ENCODE data around the gene POLR2E. TPM values are rescaled to one million over a fixed set of nuclear protein-coding genes. Genes with fewer than 3 reads are reported as not detected.

Gene POLR2E
- total and polyA plus RNA-seq, 4 donors: 53.1 to 221 (median 156) TPM

DNA sequence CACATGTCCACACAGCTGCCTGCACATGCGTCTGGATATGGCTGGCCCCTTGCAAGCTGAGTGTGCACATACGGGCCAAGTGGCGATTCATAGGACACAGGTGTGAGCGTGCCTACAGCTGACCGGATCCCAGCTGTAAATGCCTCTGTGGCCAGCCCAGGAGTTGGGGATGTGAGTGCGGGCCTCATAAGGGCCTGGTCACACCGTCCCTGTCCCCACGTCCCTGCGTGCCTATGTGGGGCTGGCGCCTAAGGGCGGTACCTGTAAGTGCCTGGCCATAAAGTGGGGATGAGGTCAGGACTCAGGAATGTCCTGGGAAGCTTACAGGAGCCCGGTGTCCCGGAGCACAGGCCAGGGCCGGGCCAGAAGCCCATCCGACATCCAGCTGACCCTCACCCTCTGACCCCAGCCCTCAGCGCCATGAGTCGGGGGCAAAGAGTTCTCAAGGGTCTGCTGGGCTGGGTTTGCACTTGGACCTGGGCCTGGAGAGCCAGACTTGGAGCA is 29.5 kb downstream of the POLR2E start:
- H3K9me3 ChIP-seq (ENCODE audit: control insufficient read depth, insufficient read depth, low read length): no peaks in the 10 kb centered on the region
- 58% methylated on average over 17 of the region's 17 CpGs for WGBS (ENCODE audit: insufficient coverage)
- peaks cover 67% of the 10 kb centered on the region for H3K27me3 ChIP-seq (ENCODE audit: control insufficient read depth, insufficient read depth, low read length)
- peaks cover 28% of the 10 kb centered on the region for H3K4me1 ChIP-seq (ENCODE audit: control insufficient read depth, insufficient read depth, low read length)
- H3K36me3 ChIP-seq (ENCODE audit: control insufficient read depth, insufficient read depth, low read length): peaks cover 15% of the 10 kb centered on the region
- no peak for DNase-seq (ENCODE audit: low read depth in 4 of 6, low spot score in 6 of 6)
- H3K4me3 ChIP-seq (ENCODE audit: low read depth, low read length): no peak overlapping the region
- H3K27ac ChIP-seq (ENCODE audit: low read depth, low read length): no peak overlapping the region

DNA sequence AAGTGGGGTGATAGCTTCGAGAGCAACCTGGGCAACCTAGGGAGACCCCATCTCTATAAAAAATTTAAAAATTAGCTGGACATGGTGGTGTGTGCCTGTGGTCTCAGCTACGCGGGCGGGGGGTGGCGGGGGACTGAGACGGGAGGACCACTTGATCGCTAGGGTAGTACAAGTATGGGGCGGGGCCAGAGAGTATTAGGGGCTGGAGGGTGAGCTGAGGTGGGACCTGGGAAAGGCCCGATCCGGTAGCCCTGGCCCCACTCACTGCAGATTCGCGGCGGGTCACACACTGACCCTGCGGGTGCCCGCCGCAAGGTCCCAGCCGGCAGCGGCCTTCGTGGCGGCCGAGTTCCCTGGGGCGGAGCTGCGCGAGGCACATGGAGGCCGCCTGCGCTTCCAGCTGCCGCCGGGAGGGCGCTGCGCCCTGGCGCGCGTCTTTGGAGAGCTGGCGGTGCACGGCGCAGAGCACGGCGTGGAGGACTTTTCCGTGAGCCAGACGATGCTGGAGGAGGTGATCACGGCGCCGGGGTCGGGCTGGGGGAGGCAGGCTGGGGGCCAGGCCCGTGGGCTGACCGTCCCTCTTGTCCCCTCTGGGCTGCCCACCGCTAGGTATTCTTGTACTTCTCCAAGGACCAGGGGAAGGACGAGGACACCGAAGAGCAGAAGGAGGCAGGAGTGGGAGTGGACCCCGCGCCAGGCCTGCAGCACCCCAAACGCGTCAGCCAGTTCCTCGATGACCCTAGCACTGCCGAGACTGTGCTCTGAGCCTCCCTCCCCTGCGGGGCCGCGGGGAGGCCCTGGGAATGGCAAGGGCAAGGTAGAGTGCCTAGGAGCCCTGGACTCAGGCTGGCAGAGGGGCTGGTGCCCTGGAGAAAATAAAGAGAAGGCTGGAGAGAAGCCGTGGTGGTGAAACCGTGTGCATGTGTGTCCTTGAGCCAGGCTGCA is 30.2 kb downstream of the POLR2E start:
- 8% methylated on average over 59 of the region's 60 CpGs for whole genome bisulfite sequencing (ENCODE audit: insufficient coverage)
- H3K27ac ChIP-seq (ENCODE audit: low read depth, low read length): no peak overlapping the region
- H3K4me3 ChIP-seq (ENCODE audit: low read depth, low read length): no peak overlapping the region
- peak in 3 of 6 donors; percentile 7 to 63 (median 56) for DNase-seq (ENCODE audit: low read depth in 4 of 6, low spot score in 6 of 6)
- H3K27me3 ChIP-seq (ENCODE audit: control insufficient read depth, insufficient read depth, low read length): peaks cover 60% of the 10 kb centered on the region
- H3K4me1 ChIP-seq (ENCODE audit: control insufficient read depth, insufficient read depth, low read length): peaks cover 27% of the 10 kb centered on the region
- peaks cover 15% of the 10 kb centered on the region for H3K36me3 ChIP-seq (ENCODE audit: control insufficient read depth, insufficient read depth, low read length)
- no peaks in the 10 kb centered on the region for H3K9me3 ChIP-seq (ENCODE audit: control insufficient read depth, insufficient read depth, low read length)

DNA sequence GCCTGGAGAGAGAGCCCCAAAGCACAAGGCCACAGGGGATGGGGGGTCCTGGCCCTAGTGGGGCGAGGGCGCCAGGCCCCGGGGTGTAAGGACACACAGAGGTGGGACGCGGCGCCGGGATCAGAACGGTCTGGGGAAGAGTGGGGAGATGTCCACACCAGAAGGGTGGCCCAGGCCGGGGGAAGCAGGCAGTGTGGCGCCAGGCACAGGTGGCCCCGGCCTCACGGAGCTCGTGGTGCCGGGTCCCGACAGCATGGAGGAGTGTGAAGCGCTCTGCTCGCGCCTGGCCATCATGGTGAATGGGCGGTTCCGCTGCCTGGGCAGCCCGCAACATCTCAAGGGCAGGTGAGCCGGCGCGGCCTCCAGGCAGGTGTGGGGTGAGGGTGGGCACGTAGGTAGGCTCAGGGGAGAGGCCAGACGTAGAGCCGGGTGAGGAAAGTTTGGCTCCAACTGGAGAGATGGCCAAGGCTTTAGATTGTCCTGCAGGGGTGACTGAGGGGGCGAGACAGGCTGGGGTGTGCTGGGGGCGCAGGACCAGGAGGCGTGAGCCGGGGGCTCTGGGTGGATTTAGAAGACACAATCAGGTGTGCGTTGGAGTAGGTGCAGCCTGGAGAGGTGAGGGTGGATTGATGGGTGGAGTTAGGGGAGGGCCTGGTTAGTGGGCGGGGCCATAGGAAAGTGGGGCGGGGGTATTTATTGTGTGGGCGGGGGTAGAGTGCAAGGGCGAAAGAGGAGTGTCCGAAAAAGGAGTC is 31.1 kb downstream of the POLR2E start:
- peaks cover 52% of the 10 kb centered on the region for H3K27me3 ChIP-seq (ENCODE audit: control insufficient read depth, insufficient read depth, low read length)
- H3K36me3 ChIP-seq (ENCODE audit: control insufficient read depth, insufficient read depth, low read length): peaks cover 15% of the 10 kb centered on the region
- H3K4me1 ChIP-seq (ENCODE audit: control insufficient read depth, insufficient read depth, low read length): peaks cover 27% of the 10 kb centered on the region
- WGBS (ENCODE audit: insufficient coverage): 79% methylated on average over 34 of the region's 37 CpGs
- no peak overlapping the region for H3K27ac ChIP-seq (ENCODE audit: low read depth, low read length)
- DNase-seq (ENCODE audit: low read depth in 4 of 6, low spot score in 6 of 6): no peak
- H3K9me3 ChIP-seq (ENCODE audit: control insufficient read depth, insufficient read depth, low read length): no peaks in the 10 kb centered on the region
- no peak overlapping the region for H3K4me3 ChIP-seq (ENCODE audit: low read depth, low read length)

DNA sequence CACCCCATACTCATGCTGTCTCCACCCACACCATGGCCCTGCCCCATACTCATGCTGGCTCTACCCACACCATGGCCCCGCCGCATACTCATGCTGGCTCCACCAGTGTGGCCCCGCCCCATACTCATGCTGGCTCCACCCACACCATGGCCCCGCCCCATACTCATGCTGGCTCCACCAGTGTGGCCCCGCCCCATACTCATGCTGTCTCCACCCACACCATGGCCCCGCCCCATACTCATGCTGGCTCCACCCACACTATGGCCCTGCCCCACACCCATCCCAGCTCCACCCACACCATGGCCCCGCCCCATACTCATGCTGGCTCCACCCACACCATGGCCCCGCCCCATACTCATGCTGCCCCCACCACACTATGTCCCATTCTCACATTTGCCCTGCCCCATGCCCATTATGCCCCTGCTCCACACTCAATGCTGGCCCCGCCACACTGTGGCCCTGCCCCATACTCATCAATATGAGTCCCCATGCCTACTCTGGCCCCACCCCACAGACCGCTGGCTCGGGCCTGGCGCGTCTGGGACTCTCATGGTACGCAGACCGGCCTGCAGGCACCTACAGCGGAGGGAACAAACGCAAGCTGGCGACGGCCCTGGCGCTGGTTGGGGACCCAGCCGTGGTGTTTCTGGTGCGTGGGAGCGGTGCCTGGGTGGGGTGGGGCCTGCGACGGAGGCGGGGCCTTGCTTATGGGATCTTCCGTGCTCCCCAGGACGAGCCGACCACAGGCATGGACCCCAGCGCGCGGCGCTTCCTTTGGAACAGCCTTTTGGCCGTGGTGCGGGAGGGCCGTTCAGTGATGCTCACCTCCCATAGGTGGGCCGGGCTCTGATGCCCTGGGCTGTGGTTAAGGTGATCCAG is 31.9 kb downstream of the POLR2E start:
- Histone ChIP-seq H3K27ac (ENCODE audit: low read depth, low read length) (no peak overlapping the region), H3K27me3 (ENCODE audit: control insufficient read depth, insufficient read depth, low read length) (peaks cover 43% of the 10 kb centered on the region), H3K4me1 (ENCODE audit: control insufficient read depth, insufficient read depth, low read length) (peaks cover 27% of the 10 kb centered on the region), H3K9me3 (ENCODE audit: control insufficient read depth, insufficient read depth, low read length) (peaks cover 4% of the 10 kb centered on the region), H3K36me3 (ENCODE audit: control insufficient read depth, insufficient read depth, low read length) (peaks cover 15% of the 10 kb centered on the region), H3K4me3 (ENCODE audit: low read depth, low read length) (no peak overlapping the region)
- no peak for DNase-seq (ENCODE audit: low read depth in 4 of 6, low spot score in 6 of 6)
- 89% methylated on average over 37 of the region's 37 CpGs for WGBS (ENCODE audit: insufficient coverage)

DNA sequence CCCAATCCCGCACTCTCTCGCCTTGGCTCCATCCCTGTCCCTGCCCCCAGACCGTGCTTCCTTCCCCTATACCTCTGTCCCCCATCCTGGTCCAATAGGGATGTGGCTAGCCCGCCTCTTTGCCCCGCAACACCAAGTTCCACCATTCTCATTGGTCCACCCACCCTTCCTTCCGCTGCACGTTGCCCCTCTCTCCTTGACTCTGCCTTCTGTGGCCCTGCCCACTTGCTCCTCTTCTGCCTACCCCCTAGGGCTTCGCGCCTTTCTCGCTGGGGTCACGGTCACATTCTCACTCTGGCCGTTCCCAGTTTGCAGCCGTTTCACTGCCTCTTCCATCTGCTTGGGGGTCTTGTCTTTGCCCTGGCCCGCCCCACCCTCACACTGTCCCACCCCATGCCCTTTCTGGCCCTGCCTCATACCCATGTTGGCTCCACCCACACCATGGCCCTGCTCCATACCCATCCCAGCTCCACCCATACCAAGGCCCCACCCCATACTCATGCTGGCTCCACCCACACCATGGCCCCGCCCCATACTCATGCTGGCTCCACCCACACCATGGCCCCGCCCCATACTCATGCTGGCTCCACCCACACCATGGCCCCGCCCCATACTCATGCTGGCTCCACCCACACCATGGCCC is 32.7 kb downstream of the POLR2E start:
- Histone ChIP-seq H3K4me3 (ENCODE audit: low read depth, low read length) (no peak overlapping the region), H3K27ac (ENCODE audit: low read depth, low read length) (no peak overlapping the region), H3K4me1 (ENCODE audit: control insufficient read depth, insufficient read depth, low read length) (peaks cover 25% of the 10 kb centered on the region), H3K36me3 (ENCODE audit: control insufficient read depth, insufficient read depth, low read length) (peaks cover 15% of the 10 kb centered on the region), H3K9me3 (ENCODE audit: control insufficient read depth, insufficient read depth, low read length) (peaks cover 8% of the 10 kb centered on the region), H3K27me3 (ENCODE audit: control insufficient read depth, insufficient read depth, low read length) (peaks cover 36% of the 10 kb centered on the region)
- DNase-seq (ENCODE audit: low read depth in 4 of 6, low spot score in 6 of 6): no peak
- WGBS (ENCODE audit: insufficient coverage): 84% methylated on average over 13 of the region's 17 CpGs

DNA sequence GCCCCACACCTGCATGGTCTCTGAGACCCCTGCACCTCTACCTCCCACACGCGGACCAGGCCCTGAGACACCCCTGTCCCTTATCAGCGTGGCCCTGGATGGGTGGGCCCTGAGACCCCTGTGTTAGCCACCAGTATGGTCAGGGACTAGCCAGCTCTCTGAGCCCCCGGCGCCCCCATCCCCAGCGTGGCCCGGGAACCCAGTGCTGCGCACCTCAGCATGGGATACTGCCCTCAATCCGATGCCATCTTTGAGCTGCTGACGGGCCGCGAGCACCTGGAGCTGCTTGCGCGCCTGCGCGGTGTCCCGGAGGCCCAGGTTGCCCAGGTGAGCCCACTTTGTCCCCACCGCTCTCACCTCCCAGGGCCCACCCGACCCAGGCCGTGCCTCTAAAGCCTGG is 33.2 kb downstream of the POLR2E start:
- Histone ChIP-seq H3K4me1 (ENCODE audit: control insufficient read depth, insufficient read depth, low read length) (peaks cover 20% of the 10 kb centered on the region), H3K4me3 (ENCODE audit: low read depth, low read length) (no peak overlapping the region), H3K27ac (ENCODE audit: low read depth, low read length) (no peak overlapping the region), H3K27me3 (ENCODE audit: control insufficient read depth, insufficient read depth, low read length) (peaks cover 31% of the 10 kb centered on the region), H3K36me3 (ENCODE audit: control insufficient read depth, insufficient read depth, low read length) (peaks cover 17% of the 10 kb centered on the region), H3K9me3 (ENCODE audit: control insufficient read depth, insufficient read depth, low read length) (peaks cover 12% of the 10 kb centered on the region)
- 89% methylated on average over 20 of the region's 20 CpGs for WGBS (ENCODE audit: insufficient coverage)
- no peak for DNase-seq (ENCODE audit: low read depth in 4 of 6, low spot score in 6 of 6)

DNA sequence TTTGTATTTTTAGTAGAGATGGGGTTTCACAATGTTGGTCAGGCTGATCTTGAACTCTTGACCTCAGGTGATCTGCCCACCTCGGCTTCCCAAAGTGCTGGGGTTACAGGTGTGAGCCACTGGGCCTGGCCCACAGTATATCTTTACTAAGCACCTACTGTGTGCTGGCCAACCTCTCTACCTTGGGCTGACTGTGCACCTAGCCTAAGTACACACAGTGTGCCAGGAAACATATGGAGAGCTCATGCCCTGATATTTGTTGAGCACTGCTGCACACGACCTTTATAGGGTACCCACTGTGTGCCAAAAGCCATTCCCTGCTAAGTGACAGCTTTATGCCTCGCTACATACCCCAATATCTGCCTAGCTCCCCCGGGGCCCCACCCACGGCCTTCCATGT is 34.5 kb downstream of the POLR2E start:
- DNase-seq (ENCODE audit: low read depth in 4 of 6, low spot score in 6 of 6): no peak
- Histone ChIP-seq H3K36me3 (ENCODE audit: control insufficient read depth, insufficient read depth, low read length) (peaks cover 30% of the 10 kb centered on the region), H3K27ac (ENCODE audit: low read depth, low read length) (no peak overlapping the region), H3K27me3 (ENCODE audit: control insufficient read depth, insufficient read depth, low read length) (peaks cover 19% of the 10 kb centered on the region), H3K4me1 (ENCODE audit: control insufficient read depth, insufficient read depth, low read length) (peaks cover 13% of the 10 kb centered on the region), H3K9me3 (ENCODE audit: control insufficient read depth, insufficient read depth, low read length) (peaks cover 14% of the 10 kb centered on the region), H3K4me3 (ENCODE audit: low read depth, low read length) (no peak overlapping the region)
- WGBS (ENCODE audit: insufficient coverage): 92% methylated on average over 5 of the region's 5 CpGs

DNA sequence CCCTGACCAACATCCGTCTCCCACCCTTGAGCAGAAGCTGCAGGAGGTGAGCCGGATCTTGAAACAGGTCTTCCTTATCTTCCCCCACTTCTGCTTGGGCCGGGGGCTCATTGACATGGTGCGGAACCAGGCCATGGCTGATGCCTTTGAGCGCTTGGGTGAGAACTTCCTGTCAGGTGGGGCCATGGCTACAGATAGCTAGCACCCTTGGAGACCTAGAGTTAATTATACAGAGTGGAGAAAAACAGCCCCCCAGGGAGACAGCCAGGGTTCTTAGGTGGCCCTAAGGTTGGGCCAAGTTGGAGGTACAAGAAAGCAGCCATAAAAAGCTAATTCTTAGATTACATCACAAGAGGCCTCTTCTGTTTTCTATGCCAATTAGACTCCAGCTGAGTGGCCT is 37.1 kb downstream of the POLR2E start:
- H3K9me3 ChIP-seq (ENCODE audit: control insufficient read depth, insufficient read depth, low read length): peaks cover 14% of the 10 kb centered on the region
- H3K36me3 ChIP-seq (ENCODE audit: control insufficient read depth, insufficient read depth, low read length): peaks cover 46% of the 10 kb centered on the region
- DNase-seq (ENCODE audit: low read depth in 4 of 6, low spot score in 6 of 6): no peak
- H3K4me1 ChIP-seq (ENCODE audit: control insufficient read depth, insufficient read depth, low read length): no peaks in the 10 kb centered on the region
- H3K4me3 ChIP-seq (ENCODE audit: low read depth, low read length): no peak overlapping the region
- WGBS (ENCODE audit: insufficient coverage): 100% methylated on average over 3 of the region's 5 CpGs
- no peaks in the 10 kb centered on the region for H3K27me3 ChIP-seq (ENCODE audit: control insufficient read depth, insufficient read depth, low read length)
- no peak overlapping the region for H3K27ac ChIP-seq (ENCODE audit: low read depth, low read length)

All from spinal cord (tissue), 10 donors.